A673 (cell line): ENCODE data around the gene DNAAF8. TPM values are rescaled to one million over a fixed set of nuclear protein-coding genes. Genes with fewer than 3 reads are reported as not detected.

Experiments used
- BruUV-seq: library from RNA; stranded (reverse); fragments of 400-500 nt; replicated peaks from 2 replicates; lab custom pipeline; 2021; lab: Mats Ljungman, UMichigan
- CTCF ChIA-PET: fragments of 300-600 bp; sonication (Branson Sonifier 250); formaldehyde crosslinking; loops from one replicate; lab custom pipeline; 2022; ENCODE audit warnings: antibody characterized with exemption; lab: Charles Lee
- POLR2A ChIA-PET: fragments of 300-600 bp; sonication (Branson Sonifier 250); formaldehyde crosslinking; loops from one replicate; lab custom pipeline; 2022; ENCODE audit warnings: antibody characterized with exemption; ENCODE audit not compliant: low non-redundant PET; lab: Charles Lee
- DNase-seq: peaks from one replicate; pipeline ENCODE4 v3.0.0-alpha.2; 2015; ENCODE audit warnings: low spot score
- H3K27ac ChIP-seq: fragments of 200-600 bp; sonication (generic); 2 replicates; pipeline ENCODE4 v1.5.1; 2016; ENCODE audit warnings: mixed run types, low read depth, mild to moderate bottlenecking, mixed read lengths, antibody characterized with exemption, low read length; ENCODE audit not compliant: poor library complexity, severe bottlenecking
- H3K27me3 ChIP-seq: fragments of 200-600 bp; sonication (generic); replicated peaks from 2 replicates; pipeline ENCODE4 v1.6.1; 2017; ENCODE audit warnings: mixed run types, low read depth, mild to moderate bottlenecking, mixed read lengths, antibody characterized with exemption, low read length; ENCODE audit not compliant: insufficient read depth, poor library complexity
- H3K36me3 ChIP-seq: fragments of 200-600 bp; sonication (generic); 2 replicates; pipeline ENCODE4 v1.6.1; 2016; ENCODE audit warnings: mixed run types, mild to moderate bottlenecking, mixed read lengths, antibody characterized with exemption, low read length; ENCODE audit not compliant: insufficient read depth, poor library complexity, severe bottlenecking
- H3K4me1 ChIP-seq: fragments of 200-600 bp; sonication (generic); 2 replicates; pipeline ENCODE4 v1.6.1; 2017; ENCODE audit warnings: mixed run types, mild to moderate bottlenecking, mixed read lengths, antibody characterized with exemption, low read length; ENCODE audit not compliant: insufficient read depth, poor library complexity, severe bottlenecking
- H3K4me3 ChIP-seq: fragments of 200-600 bp; sonication (generic); 2 replicates; pipeline ENCODE4 v1.5.1; 2016; ENCODE audit warnings: low read depth, mixed run types, mild to moderate bottlenecking, mixed read lengths, low read length; ENCODE audit not compliant: poor library complexity, severe bottlenecking
- H3K9me3 ChIP-seq: fragments of 200-600 bp; sonication (generic); 2 replicates; pipeline ENCODE4 v1.6.1; 2016; ENCODE audit warnings: mixed run types, low read depth, mild to moderate bottlenecking, mixed read lengths, antibody characterized with exemption, low read length; ENCODE audit not compliant: poor library complexity, severe bottlenecking
- EZH2 ChIP-seq: fragments of 200-600 bp; sonication (generic); IDR thresholded peaks from 2 replicates; pipeline ENCODE4 v1.6.1; 2017; ENCODE audit warnings: borderline replicate concordance, low read depth, mild to moderate bottlenecking, mixed read lengths, antibody characterized with exemption, low read length; ENCODE audit not compliant: poor library complexity, severe bottlenecking
- intact Hi-C: fragments of 100-400 bp; cut with micrococcal nuclease; formaldehyde crosslinking; loops from one replicate; pipeline ENCODE4 v1.10.0; 2022; ENCODE audit not compliant: unreplicated experiment
- total RNA-seq: library from RNA; stranded (reverse); gene quantifications from 2 replicates; pipeline ENCODE4 v1.2.3, GENCODE V29; 2021
- TF ChIP-seq, protein P1 (sequence below): fragments of 300-800, 200-600 bp; sonication (generic); conservative IDR thresholded peaks from 2 replicates; pipeline ENCODE4 v1.5.1; 2017; ENCODE audit warnings: low read depth, mild to moderate bottlenecking, antibody characterized with exemption, low read length, moderate library complexity, mixed read lengths

Gene DNAAF8
- total RNA-seq, 1 experiment from 2014 or later = 0.15 TPM

DNA sequence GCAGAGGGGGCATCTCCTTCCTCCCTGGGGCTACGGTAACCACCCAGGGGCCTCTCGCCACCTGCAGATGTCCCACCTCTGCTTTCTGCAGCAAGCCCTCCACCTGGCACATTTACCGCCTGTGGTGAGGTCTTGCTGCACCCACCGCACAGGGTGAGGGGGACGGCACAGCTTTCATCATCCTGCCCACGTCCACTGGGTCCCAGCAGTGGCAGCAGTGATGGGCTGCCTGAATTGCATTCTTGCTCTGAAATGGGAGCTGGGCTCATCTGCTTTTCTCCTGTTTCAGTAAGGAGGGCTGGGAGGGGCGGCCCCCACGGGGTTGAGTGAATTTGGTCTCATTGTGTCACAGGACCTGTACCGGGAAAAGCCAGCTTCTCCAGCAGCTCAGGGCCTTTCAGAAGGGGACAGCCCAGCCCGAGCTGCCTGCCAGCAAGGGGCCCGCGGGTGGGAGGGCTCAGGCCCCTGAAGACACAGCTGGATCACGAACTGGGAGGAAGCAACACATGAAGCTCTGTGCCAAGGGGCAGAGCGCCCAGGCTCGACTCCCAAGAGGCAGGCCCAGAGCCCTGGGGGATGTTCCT is 12.7 kb downstream of the DNAAF8 start:
- Histone ChIP-seq H3K27ac (no peak overlapping the region), H3K4me1 (no peaks in the 10 kb centered on the region), H3K27me3 (no peaks in the 10 kb centered on the region), H3K4me3 (no peak overlapping the region), H3K9me3 (no peaks in the 10 kb centered on the region), H3K36me3 (peaks cover 14% of the 10 kb centered on the region)
- CTCF ChIA-PET = no interaction called here
- BruUV-seq = no TSS peak
- TF ChIP-seq, protein P1, sequence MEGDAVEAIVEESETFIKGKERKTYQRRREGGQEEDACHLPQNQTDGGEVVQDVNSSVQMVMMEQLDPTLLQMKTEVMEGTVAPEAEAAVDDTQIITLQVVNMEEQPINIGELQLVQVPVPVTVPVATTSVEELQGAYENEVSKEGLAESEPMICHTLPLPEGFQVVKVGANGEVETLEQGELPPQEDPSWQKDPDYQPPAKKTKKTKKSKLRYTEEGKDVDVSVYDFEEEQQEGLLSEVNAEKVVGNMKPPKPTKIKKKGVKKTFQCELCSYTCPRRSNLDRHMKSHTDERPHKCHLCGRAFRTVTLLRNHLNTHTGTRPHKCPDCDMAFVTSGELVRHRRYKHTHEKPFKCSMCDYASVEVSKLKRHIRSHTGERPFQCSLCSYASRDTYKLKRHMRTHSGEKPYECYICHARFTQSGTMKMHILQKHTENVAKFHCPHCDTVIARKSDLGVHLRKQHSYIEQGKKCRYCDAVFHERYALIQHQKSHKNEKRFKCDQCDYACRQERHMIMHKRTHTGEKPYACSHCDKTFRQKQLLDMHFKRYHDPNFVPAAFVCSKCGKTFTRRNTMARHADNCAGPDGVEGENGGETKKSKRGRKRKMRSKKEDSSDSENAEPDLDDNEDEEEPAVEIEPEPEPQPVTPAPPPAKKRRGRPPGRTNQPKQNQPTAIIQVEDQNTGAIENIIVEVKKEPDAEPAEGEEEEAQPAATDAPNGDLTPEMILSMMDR = no peak
- TF ChIP-seq EZH2 = no peak
- intact Hi-C loops = no loop called here
- POLR2A ChIA-PET = no interaction called here
- no peak for DNase-seq

DNA sequence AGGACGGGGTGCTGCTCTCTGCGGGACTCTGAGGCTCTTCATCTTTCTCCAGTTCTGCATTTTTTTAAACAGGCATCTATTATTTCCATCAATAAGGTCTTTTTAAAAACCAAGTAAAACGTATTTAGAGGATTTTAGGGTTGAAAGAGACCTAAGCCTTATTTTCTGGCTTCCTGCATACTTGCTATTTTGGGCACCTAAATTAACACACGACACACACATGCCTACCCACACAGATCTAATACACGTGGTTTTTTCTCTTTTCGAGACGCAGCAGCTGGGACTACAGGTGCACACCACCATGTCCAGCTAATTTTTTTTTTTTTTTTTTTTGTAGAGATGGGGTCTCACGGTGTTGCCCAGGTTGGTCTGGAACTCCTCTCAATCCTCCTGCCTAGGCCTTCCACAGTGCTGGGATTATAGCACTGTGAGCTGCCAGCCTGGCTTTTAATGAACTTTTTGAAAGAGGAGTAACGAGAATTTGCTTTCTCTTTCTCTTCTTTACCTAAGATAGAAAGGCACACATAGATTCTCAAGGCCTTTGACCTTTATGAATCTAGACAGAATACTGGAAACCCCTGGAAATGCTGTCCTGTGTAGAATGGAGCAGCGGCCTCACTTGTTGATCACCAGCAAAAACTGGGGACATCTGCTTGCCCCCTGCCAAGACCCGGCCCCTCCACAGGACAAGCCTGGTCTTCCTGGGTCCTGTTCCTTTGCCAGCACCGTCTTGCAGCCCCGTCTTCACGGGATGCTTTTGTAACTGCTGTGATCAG is 13.8 kb downstream of the DNAAF8 start:
- BruUV-seq = no TSS peak
- Histone ChIP-seq H3K4me1 (no peaks in the 10 kb centered on the region), H3K27ac (no peak overlapping the region), H3K36me3 (peaks cover 20% of the 10 kb centered on the region), H3K27me3 (no peaks in the 10 kb centered on the region), H3K4me3 (no peak overlapping the region), H3K9me3 (no peaks in the 10 kb centered on the region)
- no peak for TF ChIP-seq EZH2
- TF ChIP-seq, protein P1 = no peak
- DNase-seq = no peak
- intact Hi-C loops = no loop called here
- POLR2A ChIA-PET = no interaction called here
- CTCF ChIA-PET = no interaction called here

DNA sequence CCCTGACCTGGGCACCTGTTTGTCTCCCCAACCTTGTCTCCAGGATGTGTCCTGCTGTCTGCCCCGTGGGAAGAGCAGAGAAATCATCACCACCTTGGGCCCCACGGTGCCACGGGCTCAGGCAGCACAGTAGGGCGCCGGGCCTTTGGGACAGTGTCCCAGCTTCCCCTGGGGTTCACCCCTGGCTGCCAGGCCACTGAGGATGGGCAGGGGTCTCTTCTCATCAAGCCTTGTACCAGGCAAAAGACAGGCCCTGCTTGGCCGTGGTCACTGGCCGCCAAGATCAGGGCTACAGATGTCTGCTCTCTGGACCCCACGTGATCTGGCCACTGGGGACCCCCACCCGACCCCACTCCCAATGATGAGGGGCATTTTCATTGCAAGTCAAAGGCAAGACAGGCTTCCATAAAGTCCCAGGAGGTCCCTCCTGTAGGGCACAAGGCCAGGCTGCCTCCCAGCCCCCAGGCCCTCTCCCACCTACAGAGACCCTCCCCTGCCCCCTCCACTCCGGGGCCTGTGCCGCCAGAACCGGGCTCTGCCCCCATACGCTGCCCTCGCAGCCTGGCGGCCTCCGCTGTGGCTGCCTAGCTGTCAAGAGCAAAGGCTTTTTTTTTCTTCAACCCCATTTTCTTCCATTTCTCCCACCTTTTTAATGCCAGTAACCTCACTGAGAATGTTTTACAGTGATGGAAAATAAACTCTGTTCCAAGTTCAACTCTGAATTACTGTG is 14.5 kb downstream of the DNAAF8 start:
- no peaks in the 10 kb centered on the region for H3K9me3 ChIP-seq
- intact Hi-C loops = no loop called here
- TF ChIP-seq, protein P1 = no peak
- TF ChIP-seq EZH2 = no peak
- BruUV-seq = no TSS peak
- H3K4me1 ChIP-seq = no peaks in the 10 kb centered on the region
- ChIA-PET CTCF (no interaction called here), POLR2A (no interaction called here)
- H3K36me3 ChIP-seq = peaks cover 27% of the 10 kb centered on the region
- no peak overlapping the region for H3K27ac ChIP-seq
- no peak overlapping the region for H3K4me3 ChIP-seq
- H3K27me3 ChIP-seq = no peaks in the 10 kb centered on the region
- no peak for DNase-seq
